Measurements from ENCODE around the gene SLC10A7.

Gene SLC10A7

GRCh38 chr4:146294776-146295175 lies 227.0 kb downstream of the SLC10A7 start:
- DNase-seq = no peak

- no peak for DNase-seq
These were observed 229.2 kb downstream of the SLC10A7 start for GRCh38 chr4:146292508-146292907.

GRCh38 chr4:146291313-146291712 lies 230.4 kb downstream of the SLC10A7 start:
- no peak for DNase-seq

GRCh38 chr4:146288193-146288592 lies 233.5 kb downstream of the SLC10A7 start:
- no peak for DNase-seq

GRCh38 chr4:146285037-146285436 lies 236.7 kb downstream of the SLC10A7 start:
- no peak for DNase-seq

- DNase-seq = no peak
These were observed 237.7 kb downstream of the SLC10A7 start for GRCh38 chr4:146283758-146284651.

GRCh38 chr4:146282657-146283056 lies 239.1 kb downstream of the SLC10A7 start:
- no peak for DNase-seq

GRCh38 chr4:146278986-146279385 lies 242.8 kb downstream of the SLC10A7 start:
- DNase-seq = no peak

- no peak for DNase-seq
These were observed 246.4 kb downstream of the SLC10A7 start for GRCh38 chr4:146275370-146275769.

GRCh38 chr4:146274774-146275173 lies 247.0 kb downstream of the SLC10A7 start:
- DNase-seq = no peak

- DNase-seq = no peak
These were observed 248.4 kb downstream of the SLC10A7 start for GRCh38 chr4:146273204-146273901.

- no peak for DNase-seq
These were observed 250.3 kb downstream of the SLC10A7 start for GRCh38 chr4:146271466-146271865.

GRCh38 chr4:146269228-146269653 lies 252.5 kb downstream of the SLC10A7 start:
- no peak for DNase-seq

- no peak for DNase-seq
These were observed 253.9 kb downstream of the SLC10A7 start for GRCh38 chr4:146267826-146268225.

- no peak for DNase-seq
These were observed 255.7 kb downstream of the SLC10A7 start for GRCh38 chr4:146265950-146266490.

- no peak for DNase-seq
These were observed 257.9 kb downstream of the SLC10A7 start for GRCh38 chr4:146263793-146264192.

GRCh38 chr4:146261041-146261440 lies 260.7 kb downstream of the SLC10A7 start:
- no peak for DNase-seq

- no peak for DNase-seq
These were observed 261.2 kb downstream of the SLC10A7 start for GRCh38 chr4:146260521-146260920.

- DNase-seq = no peak
These were observed 264.2 kb downstream of the SLC10A7 start for GRCh38 chr4:146257511-146257910.

GRCh38 chr4:146256328-146256727 lies 265.4 kb downstream of the SLC10A7 start:
- DNase-seq = no peak

GRCh38 chr4:146255874-146256273 lies 265.9 kb downstream of the SLC10A7 start:
- DNase-seq = peak; percentile 96

- DNase-seq = peak; percentile 83
These were observed 266.3 kb downstream of the SLC10A7 start for GRCh38 chr4:146255463-146255862.

- DNase-seq = no peak
These were observed 268.6 kb downstream of the SLC10A7 start for GRCh38 chr4:146252969-146253611.

All from fibroblast of upper back skin (primary cell).